Karpas-422 (cell line): ENCODE results near the gene MEGF6. TPM values are rescaled to one million over a fixed set of nuclear protein-coding genes. Genes with fewer than 3 reads are reported as not detected.

Experiments
- DNase-seq: peaks from one replicate; pipeline ENCODE4 v3.0.0-alpha.2; 2015
- H2AFZ ChIP-seq: fragments of 200-600 bp; sonication (generic); 2 replicates; pipeline ENCODE4 v1.6.1; 2014; ENCODE audit warnings: antibody characterized with exemption, low read length, mixed read lengths
- H3K27ac ChIP-seq: fragments of 200-600 bp; sonication (generic); 2 replicates; pipeline ENCODE4 v1.5.1; 2014; ENCODE audit warnings: mild to moderate bottlenecking, low read length, moderate library complexity
- H3K27me3 ChIP-seq: fragments of 200-600 bp; sonication (generic); 2 replicates; pipeline ENCODE4 v1.6.1; 2014; ENCODE audit warnings: low read length, mixed read lengths
- H3K36me3 ChIP-seq: fragments of 200-600 bp; sonication (generic); 2 replicates; pipeline ENCODE4 v1.6.1; 2014; ENCODE audit warnings: low read length, mixed read lengths; ENCODE audit not compliant: insufficient read depth
- H3K4me1 ChIP-seq: fragments of 200-600 bp; sonication (generic); 2 replicates; pipeline ENCODE4 v1.6.1; 2014; ENCODE audit warnings: mild to moderate bottlenecking, low read length, mixed read lengths
- H3K4me2 ChIP-seq: fragments of 200-600 bp; sonication (generic); 2 replicates; pipeline ENCODE4 v1.6.1; 2014; ENCODE audit warnings: low read length, low read depth, mild to moderate bottlenecking; ENCODE audit not compliant: poor library complexity, severe bottlenecking
- H3K4me3 ChIP-seq: fragments of 200-600 bp; sonication (generic); 2 replicates; pipeline ENCODE4 v1.5.1; 2014; ENCODE audit warnings: mild to moderate bottlenecking, antibody characterized with exemption, low read length, mixed read lengths
- H3K79me2 ChIP-seq: fragments of 200-600 bp; sonication (generic); 2 replicates; pipeline ENCODE4 v1.6.1; 2014; ENCODE audit warnings: mild to moderate bottlenecking, low read length, mixed read lengths
- H3K9ac ChIP-seq: fragments of 200-600 bp; sonication (generic); 2 replicates; pipeline ENCODE4 v1.6.0; 2014; ENCODE audit warnings: low read length
- H3K9me2 ChIP-seq: fragments of 200-600 bp; sonication (generic), shearing (Covaris generic); replicated peaks from 2 replicates; pipeline ENCODE4 v1.6.0; 2014; ENCODE audit warnings: mild to moderate bottlenecking, low read length, moderate library complexity; ENCODE audit not compliant: insufficient read depth
- H3K9me3 ChIP-seq: fragments of 300-700, 200-600 bp; sonication (generic); 2 replicates; pipeline ENCODE4 v1.6.1; 2014; ENCODE audit warnings: low read length, mixed read lengths
- H4K20me1 ChIP-seq: fragments of 200-600 bp; sonication (generic); 2 replicates; pipeline ENCODE4 v1.6.1; 2014; ENCODE audit warnings: mild to moderate bottlenecking, antibody characterized with exemption, low read length, low read depth; ENCODE audit not compliant: insufficient read depth
- total RNA-seq: library from RNA; depleted of rRNA; stranded (reverse); fragments of >200 nt; shearing (Covaris generic); gene quantifications from 2 replicates; pipeline ENCODE4 v1.2.3, GENCODE V29; 2014; ENCODE audit warnings: low replicate concordance

MEGF6 gene
- total RNA-seq, 1 experiment from 2014 or later, result not detected

- no peak overlapping the region for H3K27ac ChIP-seq
- H3K4me3 ChIP-seq, result no peak overlapping the region
- H3K9me2 ChIP-seq, result no peaks in the 10 kb centered on the region
- H3K36me3 ChIP-seq, result no peaks in the 10 kb centered on the region
- no peak overlapping the region for H2AFZ ChIP-seq
- no peak for DNase-seq
- H3K4me2 ChIP-seq, result no peak overlapping the region
- H3K9ac ChIP-seq, result no peak overlapping the region
- no peaks in the 10 kb centered on the region for H3K9me3 ChIP-seq
- H3K4me1 ChIP-seq, result no peaks in the 10 kb centered on the region
- H4K20me1 ChIP-seq, result no peaks in the 10 kb centered on the region
- no peaks in the 10 kb centered on the region for H3K79me2 ChIP-seq
- no peaks in the 10 kb centered on the region for H3K27me3 ChIP-seq
Observed at GRCh38 chr1:3547055-3548005, 64.0 kb downstream of the MEGF6 start.

- Histone ChIP-seq H3K9me2 (no peaks in the 10 kb centered on the region), H4K20me1 (no peaks in the 10 kb centered on the region), H3K4me3 (no peak overlapping the region), H2AFZ (no peak overlapping the region), H3K4me1 (no peaks in the 10 kb centered on the region), H3K79me2 (no peaks in the 10 kb centered on the region), H3K9ac (no peak overlapping the region), H3K27me3 (no peaks in the 10 kb centered on the region), H3K9me3 (no peaks in the 10 kb centered on the region), H3K36me3 (no peaks in the 10 kb centered on the region), H3K4me2 (no peak overlapping the region), H3K27ac (no peak overlapping the region)
- DNase-seq, result no peak
Observed at GRCh38 chr1:3546048-3546384, 65.3 kb downstream of the MEGF6 start.

GRCh38 chr1:3545363-3546047 lies 65.8 kb downstream of the MEGF6 start:
- H3K4me3 ChIP-seq, result no peak overlapping the region
- H3K36me3 ChIP-seq, result no peaks in the 10 kb centered on the region
- no peaks in the 10 kb centered on the region for H3K9me3 ChIP-seq
- no peak overlapping the region for H3K9ac ChIP-seq
- H2AFZ ChIP-seq, result no peak overlapping the region
- no peak overlapping the region for H3K4me2 ChIP-seq
- no peak overlapping the region for H3K27ac ChIP-seq
- H3K27me3 ChIP-seq, result no peaks in the 10 kb centered on the region
- DNase-seq, result no peak
- H3K79me2 ChIP-seq, result no peaks in the 10 kb centered on the region
- no peaks in the 10 kb centered on the region for H3K4me1 ChIP-seq
- no peaks in the 10 kb centered on the region for H3K9me2 ChIP-seq
- H4K20me1 ChIP-seq, result no peaks in the 10 kb centered on the region

- H4K20me1 ChIP-seq, result no peaks in the 10 kb centered on the region
- DNase-seq, result no peak
- H3K9me2 ChIP-seq, result no peaks in the 10 kb centered on the region
- no peak overlapping the region for H3K4me2 ChIP-seq
- H3K4me1 ChIP-seq, result no peaks in the 10 kb centered on the region
- H3K79me2 ChIP-seq, result no peaks in the 10 kb centered on the region
- H3K4me3 ChIP-seq, result no peak overlapping the region
- no peak overlapping the region for H3K27ac ChIP-seq
- no peak overlapping the region for H3K9ac ChIP-seq
- H3K27me3 ChIP-seq, result no peaks in the 10 kb centered on the region
- no peaks in the 10 kb centered on the region for H3K9me3 ChIP-seq
- no peaks in the 10 kb centered on the region for H3K36me3 ChIP-seq
- no peak overlapping the region for H2AFZ ChIP-seq
Observed at GRCh38 chr1:3544040-3544977, 67.0 kb downstream of the MEGF6 start.

GRCh38 chr1:3543076-3544039 lies 68.0 kb downstream of the MEGF6 start:
- no peaks in the 10 kb centered on the region for H3K36me3 ChIP-seq
- H3K9ac ChIP-seq, result no peak overlapping the region
- no peaks in the 10 kb centered on the region for H3K4me1 ChIP-seq
- H3K9me2 ChIP-seq, result no peaks in the 10 kb centered on the region
- no peaks in the 10 kb centered on the region for H3K9me3 ChIP-seq
- H3K79me2 ChIP-seq, result no peaks in the 10 kb centered on the region
- no peak overlapping the region for H3K4me3 ChIP-seq
- no peak overlapping the region for H3K27ac ChIP-seq
- DNase-seq, result no peak
- no peaks in the 10 kb centered on the region for H4K20me1 ChIP-seq
- H3K4me2 ChIP-seq, result no peak overlapping the region
- H3K27me3 ChIP-seq, result no peaks in the 10 kb centered on the region
- no peak overlapping the region for H2AFZ ChIP-seq

- H3K27me3 ChIP-seq, result no peaks in the 10 kb centered on the region
- H3K27ac ChIP-seq, result no peak overlapping the region
- H3K9me2 ChIP-seq, result no peaks in the 10 kb centered on the region
- H3K36me3 ChIP-seq, result no peaks in the 10 kb centered on the region
- no peaks in the 10 kb centered on the region for H3K9me3 ChIP-seq
- H3K4me3 ChIP-seq, result no peak overlapping the region
- H3K9ac ChIP-seq, result no peak overlapping the region
- no peak overlapping the region for H3K4me2 ChIP-seq
- H3K79me2 ChIP-seq, result no peaks in the 10 kb centered on the region
- no peaks in the 10 kb centered on the region for H3K4me1 ChIP-seq
- H2AFZ ChIP-seq, result no peak overlapping the region
- no peak for DNase-seq
- H4K20me1 ChIP-seq, result no peaks in the 10 kb centered on the region
Observed at GRCh38 chr1:3542676-3543075, 68.6 kb downstream of the MEGF6 start.

GRCh38 chr1:3541936-3542335 lies 69.4 kb downstream of the MEGF6 start:
- DNase-seq, result no peak
- Histone ChIP-seq H3K4me3 (no peak overlapping the region), H3K4me1 (no peaks in the 10 kb centered on the region), H3K4me2 (no peak overlapping the region), H3K9me2 (no peaks in the 10 kb centered on the region), H3K9ac (no peak overlapping the region), H2AFZ (no peak overlapping the region), H3K27ac (no peak overlapping the region), H3K79me2 (no peaks in the 10 kb centered on the region), H4K20me1 (no peaks in the 10 kb centered on the region), H3K36me3 (no peaks in the 10 kb centered on the region), H3K9me3 (no peaks in the 10 kb centered on the region), H3K27me3 (no peaks in the 10 kb centered on the region)
